Fibroblast of the aortic adventitia (primary cell): ENCODE measurements around the gene MB21D2. TPM values are rescaled to one million over a fixed set of nuclear protein-coding genes. Genes with fewer than 3 reads are reported as not detected.

Experiments used
- DNase-seq: peaks from one replicate; pipeline ENCODE4 v3.0.0-alpha.2; 2010; ENCODE audit warnings: low read depth
- H3K4me3 ChIP-seq: 2 replicates; pipeline ENCODE4 v1.5.1; 2011; ENCODE audit warnings: low read depth, mild to moderate bottlenecking, control low read depth, low read length, moderate library complexity
- total RNA-seq: library from RNA; depleted of rRNA; stranded (reverse); fragments of >200 nt; gene quantifications from 2 replicates; pipeline ENCODE4 v1.2.3, GENCODE V29; 2012; ENCODE audit warnings: low replicate concordance
- TF ChIP-seq, protein P1 (sequence below): IDR thresholded peaks from 2 replicates; pipeline ENCODE4 v1.5.1; 2011; ENCODE audit warnings: mild to moderate bottlenecking, low read length, control low read depth, inconsistent platforms; ENCODE audit not compliant: insufficient read depth

MB21D2 gene
- total RNA-seq, 1 donor = 6.7 TPM

DNA sequence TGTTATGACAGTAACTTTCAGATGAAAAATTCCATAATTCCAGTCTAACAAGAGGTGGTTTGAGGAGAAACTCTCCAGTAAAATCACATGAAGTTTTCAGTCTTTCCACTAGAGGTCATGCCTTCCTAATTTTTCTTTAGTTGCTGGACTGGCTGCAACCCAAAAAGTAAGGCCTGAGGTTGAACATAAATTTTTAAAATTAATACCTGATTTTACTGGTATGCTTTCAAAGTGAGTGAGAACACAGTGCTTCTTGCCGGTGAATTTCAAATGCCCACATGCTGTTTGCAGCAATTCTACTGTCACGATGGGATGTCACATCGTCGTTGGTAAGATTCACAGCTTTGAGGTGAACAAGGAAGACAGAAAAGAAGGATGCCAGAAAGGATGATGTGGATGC lies 101.3 kb downstream of the MB21D2 start:
- peak; percentile 85 for DNase-seq
- TF ChIP-seq, protein P1, sequence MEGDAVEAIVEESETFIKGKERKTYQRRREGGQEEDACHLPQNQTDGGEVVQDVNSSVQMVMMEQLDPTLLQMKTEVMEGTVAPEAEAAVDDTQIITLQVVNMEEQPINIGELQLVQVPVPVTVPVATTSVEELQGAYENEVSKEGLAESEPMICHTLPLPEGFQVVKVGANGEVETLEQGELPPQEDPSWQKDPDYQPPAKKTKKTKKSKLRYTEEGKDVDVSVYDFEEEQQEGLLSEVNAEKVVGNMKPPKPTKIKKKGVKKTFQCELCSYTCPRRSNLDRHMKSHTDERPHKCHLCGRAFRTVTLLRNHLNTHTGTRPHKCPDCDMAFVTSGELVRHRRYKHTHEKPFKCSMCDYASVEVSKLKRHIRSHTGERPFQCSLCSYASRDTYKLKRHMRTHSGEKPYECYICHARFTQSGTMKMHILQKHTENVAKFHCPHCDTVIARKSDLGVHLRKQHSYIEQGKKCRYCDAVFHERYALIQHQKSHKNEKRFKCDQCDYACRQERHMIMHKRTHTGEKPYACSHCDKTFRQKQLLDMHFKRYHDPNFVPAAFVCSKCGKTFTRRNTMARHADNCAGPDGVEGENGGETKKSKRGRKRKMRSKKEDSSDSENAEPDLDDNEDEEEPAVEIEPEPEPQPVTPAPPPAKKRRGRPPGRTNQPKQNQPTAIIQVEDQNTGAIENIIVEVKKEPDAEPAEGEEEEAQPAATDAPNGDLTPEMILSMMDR = peak; percentile 61

DNA sequence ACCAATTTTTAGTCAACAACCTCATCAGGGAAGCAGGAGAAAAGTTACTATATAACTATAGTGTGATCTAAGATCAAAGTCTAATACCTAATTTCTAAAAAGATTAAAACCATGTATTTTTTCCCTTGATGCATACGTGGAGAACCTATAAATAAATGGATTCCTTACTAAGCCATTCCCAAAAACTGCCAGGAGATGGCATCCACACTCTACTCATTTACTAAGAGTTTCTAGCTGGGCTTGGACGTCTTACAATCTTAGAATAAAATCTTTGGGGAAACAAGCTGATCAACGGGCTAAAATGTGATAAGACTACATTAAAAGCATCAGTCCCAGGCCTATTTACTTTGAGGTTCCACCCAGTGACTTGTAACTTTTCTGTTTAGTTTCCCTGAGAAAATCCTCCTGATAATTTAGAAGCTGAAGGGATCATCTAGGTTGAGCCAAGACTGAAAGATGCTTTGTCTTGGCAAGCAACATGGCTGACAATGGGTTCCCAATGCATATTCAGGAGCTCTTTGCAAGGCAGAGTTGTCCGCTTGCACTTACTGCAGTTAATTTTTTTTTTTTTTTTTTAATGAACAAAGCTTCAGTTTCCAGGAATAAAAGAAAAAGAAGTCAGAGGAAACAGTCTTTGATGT lies 104.8 kb downstream of the MB21D2 start:
- TF ChIP-seq, protein P1 = peak; percentile 77
- peak; percentile 88 for DNase-seq
- no peak overlapping the region for H3K4me3 ChIP-seq

More for the DNA sequence above, 101.3 kb downstream of the MB21D2 start:
- H3K4me3 ChIP-seq = no peak overlapping the region

DNA sequence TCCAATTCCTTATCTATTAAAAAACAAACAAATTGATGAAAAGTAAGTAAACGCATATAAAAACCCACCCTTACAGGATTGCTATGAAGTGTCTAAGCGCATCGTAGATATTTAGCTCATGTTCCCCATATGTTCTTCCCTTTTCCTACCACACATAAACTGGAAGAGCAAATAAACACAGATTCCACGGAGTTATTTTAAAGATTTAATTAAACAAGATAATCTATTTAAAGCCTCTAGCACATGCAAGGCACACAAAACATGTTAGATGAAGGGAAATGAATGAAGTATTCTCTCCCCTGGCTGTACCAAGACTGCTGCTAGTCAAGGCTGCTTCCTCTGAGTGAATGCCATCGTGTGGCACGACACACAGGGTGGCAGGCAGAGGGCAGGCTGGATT lies 111.9 kb downstream of the MB21D2 start:
- DNase-seq = no peak
- no peak overlapping the region for H3K4me3 ChIP-seq
- TF ChIP-seq, protein P1 = no peak

DNA sequence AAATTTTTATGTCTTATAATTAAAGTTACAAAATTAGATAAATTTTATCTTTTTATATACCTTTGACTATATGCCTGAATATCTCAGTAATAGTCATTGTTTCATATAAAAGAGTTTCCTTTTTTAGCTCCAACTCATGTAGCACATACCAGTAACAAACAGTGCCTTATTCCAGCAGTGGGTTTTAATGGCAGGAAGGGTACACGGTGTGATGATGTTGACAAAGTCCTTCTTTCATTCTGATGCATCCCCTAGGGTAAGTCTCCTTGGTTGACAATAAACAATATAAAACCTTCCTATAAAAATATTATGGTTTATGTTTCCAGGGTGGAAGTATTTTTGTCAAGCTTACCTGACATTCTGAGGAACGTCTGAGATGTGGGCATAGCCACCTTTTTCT lies 113.2 kb downstream of the MB21D2 start:
- DNase-seq = no peak
- H3K4me3 ChIP-seq = no peak overlapping the region
- TF ChIP-seq, protein P1 = no peak

DNA sequence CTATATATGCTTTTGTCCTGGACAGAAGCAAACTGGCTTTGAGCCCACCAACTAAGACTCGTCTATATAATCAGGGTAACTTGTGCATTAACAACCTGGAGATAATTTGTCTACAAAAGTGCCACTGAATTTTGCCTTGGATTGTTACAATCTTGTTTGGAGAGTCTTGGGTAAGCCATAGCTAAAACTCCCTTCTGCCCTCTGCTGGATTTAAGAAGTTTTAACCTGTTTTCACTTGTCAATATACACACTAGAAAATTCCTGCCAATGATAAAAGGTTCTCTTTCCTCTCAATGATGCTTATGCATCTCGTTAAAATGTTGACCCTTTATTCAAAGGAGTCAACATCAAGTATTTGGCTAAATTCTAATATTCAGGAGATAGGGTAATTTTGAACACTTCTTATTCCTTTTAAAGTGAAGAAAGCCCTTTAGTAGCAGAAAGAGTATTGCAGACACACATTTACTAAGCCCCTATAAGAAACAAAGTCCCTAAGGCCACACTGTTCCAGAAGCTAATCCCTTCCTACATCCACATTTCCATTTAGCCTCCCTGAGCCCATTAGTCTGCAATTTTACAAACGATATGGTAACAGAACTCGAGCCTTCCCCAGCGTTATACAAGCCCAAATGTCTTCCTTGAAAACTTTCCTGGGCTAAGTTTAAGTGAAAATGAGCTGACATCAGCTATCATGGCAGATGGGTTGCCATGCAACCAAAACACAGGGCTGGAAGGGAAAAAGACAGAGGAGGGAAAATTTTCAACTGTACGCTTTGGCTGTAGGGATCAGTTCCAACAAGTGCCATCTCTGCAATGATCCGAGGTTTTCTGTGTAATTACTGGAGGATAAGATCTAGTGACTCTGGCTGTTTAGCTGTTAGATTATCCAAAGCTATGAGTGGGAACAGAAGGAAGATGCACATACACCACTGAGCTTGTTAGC lies 114.4 kb downstream of the MB21D2 start:
- peak; percentile 82 for DNase-seq
- TF ChIP-seq, protein P1 = peak; percentile 63

DNA sequence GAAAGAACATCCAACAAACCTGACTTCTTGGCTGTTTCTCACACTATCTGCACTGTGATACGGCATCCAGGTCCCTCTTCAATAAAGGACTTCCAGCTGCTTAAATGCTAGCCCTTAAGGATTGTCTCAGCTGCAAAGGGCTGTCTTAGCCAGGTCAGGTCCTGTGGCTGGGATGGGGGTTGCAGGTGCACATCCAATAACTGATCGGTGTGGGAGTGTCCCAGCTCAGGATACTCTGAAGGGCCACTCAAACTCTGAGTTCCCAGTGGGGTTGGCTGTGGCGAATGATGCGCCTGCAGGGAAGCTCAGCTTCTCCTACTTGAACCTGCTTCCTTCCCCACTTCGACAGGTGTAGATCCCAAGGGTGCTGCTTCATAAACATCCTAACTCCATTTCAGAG lies 115.7 kb downstream of the MB21D2 start:
- H3K4me3 ChIP-seq = no peak overlapping the region
- TF ChIP-seq, protein P1 = no peak
- DNase-seq = no peak

More for the DNA sequence above, 114.4 kb downstream of the MB21D2 start:
- no peak overlapping the region for H3K4me3 ChIP-seq
